ENCODE data around the gene POLA1.

POLA1 gene

GRCh38 chrX:24963823-24964222 is 270.1 kb downstream of the POLA1 start:
- no peak for DNase-seq (ENCODE audit: low read depth in 1 of 2, low spot score in 1 of 2)

- no peak for DNase-seq (ENCODE audit: low read depth in 1 of 2, low spot score in 1 of 2)
Observed at GRCh38 chrX:24965372-24965771, 271.7 kb downstream of the POLA1 start.

GRCh38 chrX:24969812-24970211 is 276.1 kb downstream of the POLA1 start:
- no peak for DNase-seq (ENCODE audit: low read depth in 1 of 2, low spot score in 1 of 2)

GRCh38 chrX:24979081-24979480 is 285.4 kb downstream of the POLA1 start:
- DNase-seq (ENCODE audit: low read depth in 1 of 2, low spot score in 1 of 2) = no peak

GRCh38 chrX:24981030-24981429 is 287.3 kb downstream of the POLA1 start:
- DNase-seq (ENCODE audit: low read depth in 1 of 2, low spot score in 1 of 2) = no peak

- DNase-seq (ENCODE audit: low read depth in 1 of 2, low spot score in 1 of 2) = no peak
Observed at GRCh38 chrX:24982306-24982965, 288.7 kb downstream of the POLA1 start.

GRCh38 chrX:24983931-24984330 is 290.2 kb downstream of the POLA1 start:
- no peak for DNase-seq (ENCODE audit: low read depth in 1 of 2, low spot score in 1 of 2)

- no peak for DNase-seq (ENCODE audit: low read depth in 1 of 2, low spot score in 1 of 2)
Observed at GRCh38 chrX:24985120-24985519, 291.4 kb downstream of the POLA1 start.

- DNase-seq (ENCODE audit: low read depth in 1 of 2, low spot score in 1 of 2) = no peak
Observed at GRCh38 chrX:24987731-24988130, 294.0 kb downstream of the POLA1 start.

- DNase-seq (ENCODE audit: low read depth in 1 of 2, low spot score in 1 of 2) = no peak
Observed at GRCh38 chrX:24988314-24988713, 294.6 kb downstream of the POLA1 start.

GRCh38 chrX:24990535-24990934 is 296.8 kb downstream of the POLA1 start:
- no peak for DNase-seq (ENCODE audit: low read depth in 1 of 2, low spot score in 1 of 2)

GRCh38 chrX:24993879-24994278 is 300.2 kb downstream of the POLA1 start:
- no peak for DNase-seq (ENCODE audit: low read depth in 1 of 2, low spot score in 1 of 2)

- DNase-seq (ENCODE audit: low read depth in 1 of 2, low spot score in 1 of 2) = no peak
Observed at GRCh38 chrX:24996096-24996709, 302.5 kb downstream of the POLA1 start.

- DNase-seq (ENCODE audit: low read depth in 1 of 2, low spot score in 1 of 2) = no peak
Observed at GRCh38 chrX:24999511-24999910, 305.8 kb downstream of the POLA1 start.

- DNase-seq (ENCODE audit: low read depth in 1 of 2, low spot score in 1 of 2) = no peak
Observed at GRCh38 chrX:25001808-25002660, 308.3 kb downstream of the POLA1 start.

- DNase-seq (ENCODE audit: low read depth in 1 of 2, low spot score in 1 of 2) = no peak
Observed at GRCh38 chrX:25002661-25003020, 308.9 kb downstream of the POLA1 start.

GRCh38 chrX:25003066-25003849 is 309.5 kb downstream of the POLA1 start:
- no peak for DNase-seq (ENCODE audit: low read depth in 1 of 2, low spot score in 1 of 2)

GRCh38 chrX:25004040-25004439 is 310.3 kb downstream of the POLA1 start:
- no peak for DNase-seq (ENCODE audit: low read depth in 1 of 2, low spot score in 1 of 2)

GRCh38 chrX:25004485-25005032 is 310.8 kb downstream of the POLA1 start:
- no peak for DNase-seq (ENCODE audit: low read depth in 1 of 2, low spot score in 1 of 2)

- DNase-seq (ENCODE audit: low read depth in 1 of 2, low spot score in 1 of 2) = no peak
Observed at GRCh38 chrX:25005034-25005381, 311.3 kb downstream of the POLA1 start.
